ENCODE results near the gene RNF144B. TPM values are rescaled to one million over a fixed set of nuclear protein-coding genes. Genes with fewer than 3 reads are reported as not detected.

The RNF144B gene
- total and polyA plus RNA-seq, 2 of the 8 experiments (the other 6 are each of a cell fraction or from before 2014, with no cell fraction given): 1.8 to 11.2 TPM

DNA sequence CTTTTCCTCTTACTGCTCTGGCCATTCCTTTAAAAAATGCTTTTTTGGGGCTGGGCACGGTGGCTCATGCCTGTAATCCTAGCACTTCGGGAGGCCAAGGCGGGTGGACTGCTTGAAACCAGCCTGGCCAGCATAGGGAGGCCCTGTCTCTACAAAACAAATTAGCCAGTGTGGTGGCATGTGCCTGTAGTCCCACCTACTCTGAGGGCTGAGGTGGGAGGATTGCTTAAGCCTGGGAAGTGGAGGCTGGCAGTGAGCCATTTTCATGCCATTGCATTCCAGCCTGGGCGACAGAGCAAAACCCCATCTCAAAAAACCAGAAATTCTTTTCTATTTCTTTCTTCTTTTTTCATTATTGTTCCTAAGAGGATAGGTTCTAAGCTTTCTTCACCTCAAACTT lies 36.9 kb upstream of the RNF144B start:
- Histone ChIP-seq H3K9me3 (ENCODE audit: insufficient read depth in 2 of 2, low read depth in 1 of 2, low read length in 1 of 2) (no peaks in the 10 kb centered on the region), H3K56ac (replicated peaks; ENCODE audit: insufficient read length, low read depth, low read length) (no peak overlapping the region), H2BK12ac (ENCODE audit: low read depth, low read length) (no peak overlapping the region), H3K27ac (ENCODE audit: low read depth, low read length) (no peak overlapping the region), H2AFZ (ENCODE audit: low read length) (no peak overlapping the region), H3K9ac (replicated peaks in 1 of 4; ENCODE audit: extremely low read depth in 1 of 4, low read depth in 3 of 4, low read length in 3 of 4) (no peak overlapping the region), H2BK120ac (replicated peaks; ENCODE audit: low read depth, low read length) (no peak overlapping the region), H4K8ac (ENCODE audit: extremely low read depth, insufficient read depth, low read length) (no peak overlapping the region), H3K79me2 (ENCODE audit: control insufficient read depth in 1 of 2, insufficient read depth in 2 of 2, low read length in 2 of 2) (no peaks in the 10 kb centered on the region), H3K4me3 (ENCODE audit: extremely low read depth in 1 of 4, insufficient read depth in 2 of 4, low read depth in 3 of 4, low read length in 4 of 4) (no peak overlapping the region), H3K14ac (ENCODE audit: insufficient read length) (no peak overlapping the region), H4K20me1 (replicated peaks in 1 of 2; ENCODE audit: control insufficient read depth in 1 of 2, insufficient read depth in 2 of 2, low read length in 2 of 2) (no peaks in the 10 kb centered on the region), H2BK5ac (ENCODE audit: low read depth, low read length) (no peak overlapping the region), H2AK5ac (ENCODE audit: low read depth, low read length) (no peak overlapping the region), H3K27me3 (replicated peaks in 1 of 4; ENCODE audit: control insufficient read depth in 3 of 4, extremely low read depth in 1 of 4, insufficient read depth in 3 of 4, low read length in 3 of 4) (no peaks in the 10 kb centered on the region; a peak in 1 of 7 replicates), H3K36me3 (ENCODE audit: control insufficient read depth in 2 of 4, insufficient read depth in 4 of 4, low read length in 3 of 4) (no peaks in the 10 kb centered on the region), H4K5ac (ENCODE audit: insufficient read length, low read depth, low read length) (no peak overlapping the region), H3K23ac (ENCODE audit: insufficient read length) (no peak overlapping the region), H2BK20ac (ENCODE audit: low read length) (no peak overlapping the region), H3K18ac (ENCODE audit: extremely low read depth, low read length) (no peak overlapping the region), H4K91ac (replicated peaks; ENCODE audit: insufficient read length, low read length) (no peak overlapping the region), H3K4ac (replicated peaks; ENCODE audit: insufficient read length, low read depth, low read length) (no peak overlapping the region), H3K4me1 (replicated peaks in 1 of 4; ENCODE audit: control insufficient read depth in 3 of 4, insufficient read depth in 4 of 4, low read length in 3 of 4) (no peaks in the 10 kb centered on the region), H3K23me2 (ENCODE audit: low read depth, low read length) (no peaks in the 10 kb centered on the region), H2BK15ac (ENCODE audit: low read length) (no peak overlapping the region), H3K4me2 (ENCODE audit: insufficient read depth in 1 of 2, low read depth in 2 of 2, low read length in 2 of 2) (no peak overlapping the region), H3K79me1 (ENCODE audit: low read depth, low read length) (no peaks in the 10 kb centered on the region)
- DNase-seq (ENCODE audit: low read depth in 1 of 2, low spot score in 2 of 2): no peak
- FAIRE-seq: no peak
- POLR2A ChIA-PET (ENCODE audit: partially characterized antibody): interaction anchor here (1.1 kb wide), 1 partner anchor 13 kb away, joined by 3 read pairs; no protein-coding TSS in a partner anchor
- 92% methylated on average over 4 of the region's 4 CpGs; no CpG with 5 or more reads in 1 of the 2 experiments for WGBS, 2 experiments (ENCODE audit: extremely low coverage in 1 of 2, insufficient coverage in 1 of 2, insufficient read length in 1 of 2, insufficient replicate concordance in 2 of 2, low coverage in 1 of 2, low lambda C conversion rate in 2 of 2, missing lambda C conversion rate in 1 of 2)
- CTCF ChIA-PET (ENCODE audit: partially characterized antibody): interaction anchor here (0.5 to 1.2 kb wide), 3 partner anchors 32 to 180 kb away, joined by 3 to 4 read pairs (median 4); no protein-coding TSS in a partner anchor
- TF ChIP-seq, protein P1, sequence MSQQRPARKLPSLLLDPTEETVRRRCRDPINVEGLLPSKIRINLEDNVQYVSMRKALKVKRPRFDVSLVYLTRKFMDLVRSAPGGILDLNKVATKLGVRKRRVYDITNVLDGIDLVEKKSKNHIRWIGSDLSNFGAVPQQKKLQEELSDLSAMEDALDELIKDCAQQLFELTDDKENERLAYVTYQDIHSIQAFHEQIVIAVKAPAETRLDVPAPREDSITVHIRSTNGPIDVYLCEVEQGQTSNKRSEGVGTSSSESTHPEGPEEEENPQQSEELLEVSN (IDR thresholded peaks at IDR 0.05): no peak
- no peak for TF ChIP-seq EGR1 (IDR thresholded peaks at IDR 0.05; ENCODE audit: borderline replicate concordance, low read depth, low read length)
- no peak for TF ChIP-seq BACH1 (IDR thresholded peaks at IDR 0.05; ENCODE audit: low read length)
- TF ChIP-seq, protein P2, sequence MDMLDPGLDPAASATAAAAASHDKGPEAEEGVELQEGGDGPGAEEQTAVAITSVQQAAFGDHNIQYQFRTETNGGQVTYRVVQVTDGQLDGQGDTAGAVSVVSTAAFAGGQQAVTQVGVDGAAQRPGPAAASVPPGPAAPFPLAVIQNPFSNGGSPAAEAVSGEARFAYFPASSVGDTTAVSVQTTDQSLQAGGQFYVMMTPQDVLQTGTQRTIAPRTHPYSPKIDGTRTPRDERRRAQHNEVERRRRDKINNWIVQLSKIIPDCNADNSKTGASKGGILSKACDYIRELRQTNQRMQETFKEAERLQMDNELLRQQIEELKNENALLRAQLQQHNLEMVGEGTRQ (IDR thresholded peaks at IDR 0.05; ENCODE audit: low read length): no peak
- no peak for TF ChIP-seq HDAC6 (IDR thresholded peaks at IDR 0.05; ENCODE audit: low read depth, low read length)
- TF ChIP-seq FOSL1 (IDR thresholded peaks at IDR 0.05; ENCODE audit: insufficient read depth, low read depth, low read length): no peak
- TF ChIP-seq CBX8 (IDR thresholded peaks at IDR 0.05; ENCODE audit: borderline replicate concordance, low read depth, low read length): no peak
- TF ChIP-seq SIX5 (IDR thresholded peaks at IDR 0.05; ENCODE audit: low read depth, low read length): no peak
- TF ChIP-seq KDM4A (IDR thresholded peaks at IDR 0.05; ENCODE audit: low read depth, low read length, severe bottlenecking): no peak
- no peak for TF ChIP-seq RFX5 (IDR thresholded peaks at IDR 0.05; ENCODE audit: borderline replicate concordance, low read depth, low read length)
- TF ChIP-seq CREB1 (IDR thresholded peaks at IDR 0.05): no peak
- no peak for TF ChIP-seq RNF2 (IDR thresholded peaks at IDR 0.05; ENCODE audit: borderline replicate concordance, low read depth, low read length, missing control alignments, poor library complexity, severe bottlenecking)
- no peak for TF ChIP-seq POU5F1 (IDR thresholded peaks at IDR 0.05; ENCODE audit: low read depth, low read length)

All from H1 (cell line).